Kidney (tissue), 22 donors: ENCODE measurements around the gene DCTN4. TPM values are rescaled to one million over a fixed set of nuclear protein-coding genes. Genes with fewer than 3 reads are reported as not detected.

Source experiments
- DNase-seq, 5 donors: peaks; one replicate each; pipeline ENCODE4 v3.0.0-alpha.2; 2013 to 2020
- FAIRE-seq: peaks from 2 replicates; lab custom pipeline; 2012; peaks lifted over from hg19 to GRCh38; lab: Jason Lieb, UNC
- H3K27ac ChIP-seq, 2 donors: one replicate each; pipeline ENCODE4 v1.7.0; 2013; ENCODE audit warnings: low read depth in 2 of 2, low read length in 2 of 2, inconsistent platforms in 1 of 2
- H3K27me3 ChIP-seq: one replicate; pipeline ENCODE4 v1.7.1; 2013; ENCODE audit warnings: low read length, inconsistent platforms; ENCODE audit not compliant: control insufficient read depth, insufficient read depth
- H3K36me3 ChIP-seq, 3 donors: one replicate each; pipeline versions ENCODE4 v1.7.0 to v1.7.1; 2013; ENCODE audit warnings: low read length in 3 of 3, control low read depth in 1 of 3, inconsistent platforms in 1 of 3; ENCODE audit not compliant: insufficient read depth in 3 of 3, control insufficient read depth in 2 of 3
- H3K4me1 ChIP-seq, 3 donors: one replicate each; pipeline versions ENCODE4 v1.7.0 to v1.7.1; 2013; ENCODE audit warnings: low read length in 3 of 3, inconsistent platforms in 1 of 3, low read depth in 1 of 3; ENCODE audit not compliant: control insufficient read depth in 2 of 3, insufficient read depth in 2 of 3
- H3K4me3 ChIP-seq, 3 donors: one replicate each; pipeline versions ENCODE4 v1.7.0 to v1.8.1; 2013; ENCODE audit warnings: low read length in 3 of 3, control low read depth in 1 of 3, inconsistent platforms in 1 of 3
- H3K9ac ChIP-seq, 3 donors: one replicate each; pipeline versions ENCODE4 v1.7.0 to v1.7.1; 2013; ENCODE audit warnings: low read length in 3 of 3, control low read depth in 1 of 3, inconsistent platforms in 1 of 3
- H3K9me3 ChIP-seq, 3 donors: one replicate each; pipeline versions ENCODE4 v1.7.0 to v1.7.1; 2013; ENCODE audit warnings: low read length in 3 of 3, control low read depth in 1 of 3, inconsistent platforms in 1 of 3; ENCODE audit not compliant: control insufficient read depth in 2 of 3, insufficient read depth in 1 of 3
- CTCF ChIP-seq: IDR thresholded peaks from 3 replicates; pipeline ENCODE4 v1.5.1; 2012; ENCODE audit warnings: mild to moderate bottlenecking, moderate library complexity, borderline replicate concordance; ENCODE audit not compliant: insufficient read depth; ENCODE audit errors: extremely low read depth
- intact Hi-C: fragments of 100-400 bp; cut with DNase I; formaldehyde crosslinking; loops from one replicate; pipeline ENCODE4 v1.11.1; 2022
- long read RNA-seq, 10 donors: library from polyadenylated mRNA in 1 of 10; unstranded in 1 of 10; transcript quantifications; one replicate each; pipeline ENCODE4 v2.0.0 and lab custom pipeline, GENCODE V29; 2021 to 2026
- polyA plus RNA-seq: library from polyadenylated mRNA; stranded (reverse); fragments of 350-450 nt; fragmentation: Illumina TruSeq; extraction: RNeasy Lipid Tissue Mini Kit (QIAGEN cat#74804); gene quantifications from one replicate; pipeline ENCODE4 v1.2.3, GENCODE V29; 2014; ENCODE audit warnings: low read depth, low replicate concordance; ENCODE audit not compliant: insufficient read depth
- total RNA-seq: library from RNA; stranded (reverse); fragmentation: NEBNext Ultra II Directional; extraction: Animal tissue kit (Norgen Biotek cat#: 25700); gene quantifications from one replicate; pipeline ENCODE4 v1.2.1, GENCODE V29; 2021
- donor health status: control.
- donor health status: control.
- donor health status: control.
- donor health status: control.
- donor health status: control.
- donor health status: DM: yes; HTN: yes; CAD: no.
- donor health status: Normal renal cell carcinoma (clear cell type).

The DCTN4 gene
- 59.1 TPM for total RNA-seq
- 17.5 TPM for polyA plus RNA-seq
- long read RNA-seq, donor 1, full-length matches to known transcripts = 3 of 18 reads
- long read RNA-seq, donor 1, partial matches to known transcripts = 15 of 18 reads
- long read RNA-seq, donor 1, other reads (novel, unspliced or antisense) = 0 of 18 reads
- long read RNA-seq, donor 2, full-length matches to known transcripts = 10 of 10 reads
- long read RNA-seq, donor 2, partial matches to known transcripts = 0 of 10 reads
- long read RNA-seq, donor 2, other reads (novel, unspliced or antisense) = 0 of 10 reads
- long read RNA-seq, donor 3, full-length matches to known transcripts = 7 of 7 reads
- long read RNA-seq, donor 3, partial matches to known transcripts = 0 of 7 reads
- long read RNA-seq, donor 3, other reads (novel, unspliced or antisense) = 0 of 7 reads
- long read RNA-seq, donor 4, full-length matches to known transcripts = 6 of 6 reads
- long read RNA-seq, donor 4, partial matches to known transcripts = 0 of 6 reads
- long read RNA-seq, donor 4, other reads (novel, unspliced or antisense) = 0 of 6 reads
- long read RNA-seq, donor 5 = 0 reads
- long read RNA-seq, donor 6, full-length matches to known transcripts = 8 of 15 reads
- long read RNA-seq, donor 6, partial matches to known transcripts = 7 of 15 reads
- long read RNA-seq, donor 6, other reads (novel, unspliced or antisense) = 0 of 15 reads
- long read RNA-seq, donor 7, full-length matches to known transcripts = 22 of 30 reads
- long read RNA-seq, donor 7, partial matches to known transcripts = 6 of 30 reads
- long read RNA-seq, donor 7, other reads (novel, unspliced or antisense) = 2 of 30 reads
- long read RNA-seq, donor 8, full-length matches to known transcripts = 6 of 6 reads
- long read RNA-seq, donor 8, partial matches to known transcripts = 0 of 6 reads
- long read RNA-seq, donor 8, other reads (novel, unspliced or antisense) = 0 of 6 reads
- long read RNA-seq, donor 9, full-length matches to known transcripts = 3 of 3 reads
- long read RNA-seq, donor 9, partial matches to known transcripts = 0 of 3 reads
- long read RNA-seq, donor 9, other reads (novel, unspliced or antisense) = 0 of 3 reads
- long read RNA-seq, donor 10, full-length matches to known transcripts = 8 of 16 reads
- long read RNA-seq, donor 10, partial matches to known transcripts = 8 of 16 reads
- long read RNA-seq, donor 10, other reads (novel, unspliced or antisense) = 0 of 16 reads

- peak; percentile 96 to 99 (median 99) for DNase-seq
- H3K27me3 ChIP-seq = no peaks in the 10 kb centered on the region
These were observed at the start of gene DCTN4 for GRCh38 chr5:150758531-150759333. Gene DCTN4 (minus strand): TSS chr5:150759017. CDS start chr5:150758993, 24 bp downstream.

GRCh38 chr5:150804388-150804787, 45.6 kb upstream of the DCTN4 start:
- Histone ChIP-seq H3K9me3 (no peaks in the 10 kb centered on the region), H3K27ac (no peak overlapping the region), H3K36me3 (no peaks in the 10 kb centered on the region), H3K4me1 (no peaks in the 10 kb centered on the region), H3K4me3 (no peak overlapping the region), H3K9ac (no peak overlapping the region), H3K27me3 (no peaks in the 10 kb centered on the region)
- intact Hi-C loops = no loop called here
- TF ChIP-seq CTCF = no peak
- no peak for DNase-seq
- no peak for FAIRE-seq

More at GRCh38 chr5:150758531-150759333, at the start of gene DCTN4:
- intact Hi-C loops = no loop called here
- peak within 1 kb of the TSS; percentile 89 to 97 (median 90) for H3K4me3 ChIP-seq
- H3K9ac ChIP-seq = peak within 1 kb of the TSS; percentile 88 to 95 (median 89)
- TF ChIP-seq CTCF = no peak
- peaks cover 2 to 15% (median 4%) of the 10 kb centered on the region in 3 donors for H3K36me3 ChIP-seq
- H3K9me3 ChIP-seq = no peaks in the 10 kb centered on the region
- H3K27ac ChIP-seq = peak within 1 kb of the TSS; percentile 98 to 99
- FAIRE-seq = peak; percentile 94
- peaks cover 2 to 7% (median 4%) of the 10 kb centered on the region in 3 donors for H3K4me1 ChIP-seq
